Loucy (cell line): ENCODE measurements around the gene NIN.

Experiments
- CTCF ChIP-seq: fragments of 200-600 bp; sonication (generic); conservative IDR thresholded peaks from 2 replicates; pipeline ENCODE4 v1.5.1; 2014; ENCODE audit warnings: mild to moderate bottlenecking, antibody characterized with exemption, low read length
- EZH2phosphoT487 ChIP-seq: fragments of 200-600 bp; IDR thresholded peaks from 2 replicates; pipeline ENCODE4 v1.6.1; 2018; ENCODE audit warnings: antibody characterized with exemption, mild to moderate bottlenecking, moderate library complexity, borderline replicate concordance

GRCh38 chr14:50784683-50785456, 46.1 kb downstream of the NIN start:
- TF ChIP-seq CTCF (no peak), EZH2phosphoT487 (no peak)
